IPS-18a (cell line): ENCODE measurements around the gene PAK6.

Experiments
- H3K27ac ChIP-seq: one replicate; pipeline ENCODE4 v1.5.1; 2013; ENCODE audit warnings: low read length
- H3K27me3 ChIP-seq: one replicate; pipeline ENCODE4 v1.6.1; 2013; ENCODE audit warnings: mild to moderate bottlenecking, low read length; ENCODE audit not compliant: control insufficient read depth, insufficient read depth
- H3K36me3 ChIP-seq: one replicate; pipeline ENCODE4 v1.6.1; 2013; ENCODE audit warnings: low read depth, low read length; ENCODE audit not compliant: control insufficient read depth
- H3K4me1 ChIP-seq: one replicate; pipeline ENCODE4 v1.6.1; 2013; ENCODE audit warnings: low read depth, low read length; ENCODE audit not compliant: control insufficient read depth
- H3K4me3 ChIP-seq: one replicate; pipeline ENCODE4 v1.5.1; 2013; ENCODE audit warnings: low read length
- H3K9ac ChIP-seq: one replicate; pipeline ENCODE4 v1.6.1; 2013; ENCODE audit warnings: mild to moderate bottlenecking, low read length, moderate library complexity
- H3K9me3 ChIP-seq: one replicate; pipeline ENCODE4 v1.6.1; 2013; ENCODE audit warnings: low read depth, low read length; ENCODE audit not compliant: control insufficient read depth

Gene PAK6

DNA sequence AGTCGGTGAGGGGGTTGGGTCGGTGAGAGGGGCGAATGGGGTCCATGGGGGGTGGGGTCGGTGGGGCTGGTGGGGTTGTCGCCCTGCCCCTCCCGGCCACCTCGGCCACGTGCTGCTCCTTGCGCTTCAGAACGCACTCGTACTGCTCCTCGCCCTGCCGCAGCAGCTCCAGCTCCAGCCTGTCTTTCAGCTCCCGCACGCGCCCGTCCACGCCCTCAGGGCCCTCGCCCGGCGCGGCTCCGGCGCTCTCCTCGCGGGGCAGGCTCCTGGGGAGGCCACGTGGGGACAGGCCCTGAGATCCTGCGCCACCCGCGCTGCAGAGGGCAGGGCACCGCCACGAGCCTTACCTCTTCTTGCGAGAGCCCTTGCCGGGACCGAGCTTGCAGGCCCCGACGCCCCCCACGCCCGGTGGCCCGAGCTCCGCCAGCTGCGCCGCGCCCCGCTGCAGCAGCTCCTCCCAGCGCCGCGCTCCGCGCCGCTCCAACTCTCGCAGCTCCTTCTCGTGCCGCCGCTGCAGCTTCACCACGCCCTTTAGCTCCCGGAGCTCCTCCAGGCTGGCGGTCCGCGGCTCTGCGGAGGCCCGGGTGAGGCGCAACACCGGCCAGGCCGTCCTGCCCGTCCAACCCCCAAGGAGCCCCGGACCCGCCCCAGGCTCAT lies 52.2 kb downstream of the PAK6 start:
- no peak overlapping the region for H3K27ac ChIP-seq
- H3K4me1 ChIP-seq, result peaks cover 13% of the 10 kb centered on the region
- peak overlapping the region; percentile 27 for H3K9ac ChIP-seq
- no peaks in the 10 kb centered on the region for H3K36me3 ChIP-seq
- H3K9me3 ChIP-seq, result no peaks in the 10 kb centered on the region
- peak overlapping the region; percentile 41 for H3K4me3 ChIP-seq
- H3K27me3 ChIP-seq, result peaks cover 52% of the 10 kb centered on the region

DNA sequence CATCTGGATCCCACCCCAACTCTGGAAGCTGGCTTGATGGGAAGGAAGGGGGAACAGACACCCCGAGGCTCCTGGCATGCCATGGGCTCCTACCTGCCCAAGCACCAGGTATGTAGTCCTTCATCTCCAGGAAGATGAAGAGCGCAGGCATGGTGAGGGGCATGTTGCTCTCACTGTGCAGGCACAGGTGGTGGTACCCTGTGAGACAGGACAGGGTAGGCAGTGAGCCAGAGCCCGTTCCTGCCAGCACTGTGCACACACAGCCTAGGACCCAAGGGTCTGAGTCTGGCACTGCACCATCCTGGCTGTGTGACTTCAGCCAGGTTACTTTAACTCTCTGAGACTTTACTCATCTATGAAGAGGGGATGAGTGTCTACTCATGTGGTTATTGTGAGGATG lies 53.4 kb downstream of the PAK6 start:
- H3K9me3 ChIP-seq, result no peaks in the 10 kb centered on the region
- peaks cover 11% of the 10 kb centered on the region for H3K4me1 ChIP-seq
- no peak overlapping the region for H3K9ac ChIP-seq
- peaks cover 49% of the 10 kb centered on the region for H3K27me3 ChIP-seq
- no peak overlapping the region for H3K27ac ChIP-seq
- no peak overlapping the region for H3K4me3 ChIP-seq
- H3K36me3 ChIP-seq, result no peaks in the 10 kb centered on the region

DNA sequence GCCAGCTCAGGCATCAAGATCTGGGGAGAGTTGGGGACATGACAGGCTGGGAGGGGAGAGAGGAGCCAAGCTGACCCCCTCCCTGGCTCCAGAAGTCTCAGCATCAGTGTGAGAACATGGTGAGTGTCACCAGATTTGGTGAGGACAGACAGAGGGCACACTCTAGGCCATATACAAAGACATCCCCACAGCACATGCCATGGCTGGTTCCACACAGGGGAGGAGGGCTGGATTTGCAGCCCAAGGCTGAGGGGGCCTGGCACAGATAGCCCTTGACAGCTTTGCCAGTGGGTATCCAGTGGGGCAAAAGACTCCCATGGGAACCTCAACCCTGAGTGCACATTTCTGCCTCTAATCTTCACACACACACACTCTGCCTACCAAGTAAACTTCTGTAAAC lies 54.1 kb downstream of the PAK6 start:
- peaks cover 11% of the 10 kb centered on the region for H3K4me1 ChIP-seq
- H3K9me3 ChIP-seq, result no peaks in the 10 kb centered on the region
- H3K36me3 ChIP-seq, result no peaks in the 10 kb centered on the region
- no peak overlapping the region for H3K4me3 ChIP-seq
- no peak overlapping the region for H3K27ac ChIP-seq
- no peak overlapping the region for H3K9ac ChIP-seq
- peaks cover 49% of the 10 kb centered on the region for H3K27me3 ChIP-seq

DNA sequence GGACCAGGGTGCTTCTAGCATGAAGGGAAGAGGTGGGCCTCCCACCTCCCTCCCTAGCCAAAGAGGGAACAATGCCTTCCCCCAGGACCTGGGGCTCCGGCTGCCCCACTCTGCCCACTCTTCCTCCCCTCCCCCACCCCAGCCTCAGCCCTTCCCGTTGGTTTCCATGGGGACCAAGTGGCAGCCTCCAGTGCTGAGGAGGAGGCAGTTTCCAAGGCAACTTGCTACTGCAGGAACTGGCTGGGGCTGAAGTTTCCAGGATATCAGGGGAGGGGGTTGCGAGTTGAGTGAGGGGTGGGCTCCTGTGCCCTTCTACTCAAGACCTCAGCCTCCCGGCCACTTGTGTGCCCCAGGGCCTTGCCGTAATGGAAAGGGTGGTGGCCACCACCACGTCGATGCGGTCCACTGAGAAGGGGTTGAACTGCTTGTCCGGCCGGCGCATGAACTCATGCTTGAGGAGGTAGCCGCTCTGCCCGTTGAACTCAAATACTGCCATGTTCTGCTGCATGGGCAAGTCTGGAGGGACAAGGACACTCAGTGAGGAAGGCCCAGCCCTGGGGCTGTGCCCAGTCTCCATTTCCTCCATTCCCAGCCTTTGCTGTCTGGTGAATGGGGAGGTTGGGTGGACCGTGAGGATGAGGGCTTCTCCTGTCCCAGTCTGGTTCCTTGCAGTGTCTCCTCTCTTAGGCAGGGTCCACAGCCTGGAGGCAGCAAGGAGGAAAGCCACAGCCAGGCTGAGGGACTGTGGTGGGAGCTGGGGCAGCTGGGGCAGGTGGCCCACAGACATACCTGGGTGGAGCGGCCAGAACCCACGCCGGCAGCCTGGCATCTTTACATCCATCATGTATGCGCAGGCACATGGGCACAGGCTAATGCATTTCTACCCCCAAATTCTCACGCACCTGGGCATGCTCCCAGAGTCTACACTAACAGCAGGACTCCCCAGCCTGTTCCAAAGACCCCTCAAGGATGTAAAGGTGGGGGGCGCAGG lies 55.3 kb downstream of the PAK6 start:
- Histone ChIP-seq H3K27ac (no peak overlapping the region), H3K4me3 (no peak overlapping the region), H3K9me3 (no peaks in the 10 kb centered on the region), H3K27me3 (peaks cover 42% of the 10 kb centered on the region), H3K36me3 (no peaks in the 10 kb centered on the region), H3K4me1 (peaks cover 11% of the 10 kb centered on the region), H3K9ac (no peak overlapping the region)

DNA sequence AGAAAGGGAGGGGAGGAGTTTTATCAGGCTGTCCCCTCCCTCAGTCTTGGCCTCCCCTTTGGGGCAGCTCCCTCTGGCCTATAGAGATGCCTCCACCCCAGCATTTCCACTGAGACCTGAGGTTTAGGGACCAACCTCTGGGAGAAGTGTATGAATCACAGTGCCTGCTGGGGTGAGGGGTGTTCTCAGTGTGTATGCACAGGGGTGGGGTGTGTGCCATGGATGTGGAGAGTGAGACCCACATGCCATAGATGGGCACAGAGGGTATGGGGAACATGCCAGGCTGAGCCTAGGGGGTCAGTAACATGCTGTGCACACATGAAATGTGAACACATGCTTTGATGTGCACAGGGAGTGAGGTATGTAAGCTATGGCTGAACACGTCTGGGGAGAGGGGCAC lies 56.4 kb downstream of the PAK6 start:
- peaks cover 8% of the 10 kb centered on the region for H3K4me1 ChIP-seq
- no peak overlapping the region for H3K27ac ChIP-seq
- no peak overlapping the region for H3K9ac ChIP-seq
- H3K9me3 ChIP-seq, result peaks cover 2% of the 10 kb centered on the region
- H3K27me3 ChIP-seq, result peaks cover 31% of the 10 kb centered on the region
- H3K36me3 ChIP-seq, result no peaks in the 10 kb centered on the region
- no peak overlapping the region for H3K4me3 ChIP-seq

DNA sequence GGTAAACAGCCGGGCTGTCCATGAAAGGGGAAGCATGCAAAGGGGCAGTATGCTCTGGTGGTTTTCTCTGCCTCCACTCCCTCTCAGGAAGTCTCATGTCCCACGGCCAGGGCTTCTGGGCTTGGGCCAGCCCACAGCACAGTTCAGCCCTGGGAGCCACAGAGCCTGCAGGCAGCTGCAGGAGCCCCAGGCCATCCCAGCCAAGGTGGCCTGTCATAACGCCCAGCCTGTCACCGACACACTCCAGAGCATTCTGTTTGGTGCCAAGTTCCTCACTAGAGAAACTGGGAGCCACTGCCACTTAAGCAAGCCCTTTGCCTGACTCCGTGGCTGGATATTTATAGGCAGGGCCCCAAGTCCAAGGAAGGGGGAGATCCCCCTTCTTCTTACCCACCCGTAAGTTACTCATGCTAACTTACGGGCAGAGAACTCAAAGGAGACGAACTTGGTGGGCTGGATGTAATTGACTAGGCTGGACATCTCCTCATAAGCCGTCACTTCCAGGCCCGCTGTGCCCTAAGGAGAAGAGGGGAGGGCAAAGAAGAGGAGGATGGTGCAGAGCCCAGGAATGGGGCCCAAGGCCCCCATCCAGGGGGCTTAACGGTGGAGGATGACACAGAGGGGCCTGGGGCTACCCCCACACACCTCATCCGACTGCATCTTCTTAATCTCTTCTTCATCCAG lies 57.2 kb downstream of the PAK6 start:
- Histone ChIP-seq H3K36me3 (no peaks in the 10 kb centered on the region), H3K4me1 (peaks cover 5% of the 10 kb centered on the region), H3K9ac (no peak overlapping the region), H3K27me3 (peaks cover 25% of the 10 kb centered on the region), H3K9me3 (peaks cover 4% of the 10 kb centered on the region), H3K4me3 (no peak overlapping the region), H3K27ac (no peak overlapping the region)

DNA sequence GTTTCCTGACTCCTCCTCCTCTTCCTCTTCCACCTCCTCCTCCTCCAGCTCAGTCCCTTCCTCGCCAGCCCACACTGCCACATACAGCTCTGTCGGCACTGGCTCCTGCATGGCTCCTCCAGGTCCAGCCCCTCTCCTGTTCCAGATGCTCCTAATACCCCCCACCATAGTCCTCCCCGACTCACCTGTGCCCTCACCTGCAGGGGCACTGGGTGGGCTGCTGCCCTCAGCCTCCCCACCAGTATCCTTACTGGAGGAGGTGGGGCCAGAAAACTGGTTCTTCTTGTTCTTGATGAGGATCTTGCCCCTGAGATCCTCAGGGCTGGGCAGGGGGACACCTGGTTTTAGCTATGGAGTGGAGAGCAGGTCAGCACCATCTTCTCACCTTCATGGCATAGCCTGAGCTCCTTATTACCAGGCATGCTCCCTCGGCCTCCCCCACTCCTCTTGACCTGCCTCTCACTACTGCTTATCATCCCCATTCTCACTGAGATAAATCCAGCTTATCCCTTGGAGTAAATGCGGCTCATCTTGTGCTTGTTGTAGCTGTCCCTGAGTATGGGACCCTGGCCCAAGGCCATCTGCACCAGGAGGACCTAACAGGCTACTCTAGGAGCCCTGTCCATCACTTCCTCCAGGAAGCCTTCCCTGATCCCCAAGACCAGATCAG lies 57.8 kb downstream of the PAK6 start:
- H3K4me1 ChIP-seq, result peaks cover 7% of the 10 kb centered on the region
- H3K36me3 ChIP-seq, result no peaks in the 10 kb centered on the region
- H3K4me3 ChIP-seq, result no peak overlapping the region
- H3K27me3 ChIP-seq, result peaks cover 18% of the 10 kb centered on the region
- H3K9ac ChIP-seq, result no peak overlapping the region
- H3K27ac ChIP-seq, result no peak overlapping the region
- peaks cover 4% of the 10 kb centered on the region for H3K9me3 ChIP-seq

DNA sequence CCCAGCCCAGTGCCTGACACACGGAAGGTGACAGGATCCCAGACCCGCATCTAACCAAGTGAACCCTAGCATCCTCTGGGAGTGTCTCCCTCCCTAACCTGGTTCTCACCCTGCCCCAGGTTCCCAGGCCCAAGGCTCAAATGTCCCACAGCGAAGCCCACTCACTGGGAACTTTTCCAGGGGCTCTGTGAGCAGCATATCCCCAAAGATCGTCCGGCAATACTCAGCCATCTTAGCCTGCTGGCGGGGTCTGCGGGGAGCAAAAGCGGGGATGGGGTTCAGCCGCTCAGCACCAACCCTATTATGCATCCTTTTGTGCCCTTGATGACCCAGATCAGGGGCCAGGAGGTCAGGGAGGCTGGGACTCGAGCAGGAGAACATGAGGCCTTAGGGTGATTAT lies 58.5 kb downstream of the PAK6 start:
- Histone ChIP-seq H3K4me1 (peaks cover 8% of the 10 kb centered on the region), H3K4me3 (no peak overlapping the region), H3K9ac (no peak overlapping the region), H3K27me3 (peaks cover 12% of the 10 kb centered on the region), H3K36me3 (no peaks in the 10 kb centered on the region), H3K27ac (no peak overlapping the region), H3K9me3 (peaks cover 4% of the 10 kb centered on the region)

DNA sequence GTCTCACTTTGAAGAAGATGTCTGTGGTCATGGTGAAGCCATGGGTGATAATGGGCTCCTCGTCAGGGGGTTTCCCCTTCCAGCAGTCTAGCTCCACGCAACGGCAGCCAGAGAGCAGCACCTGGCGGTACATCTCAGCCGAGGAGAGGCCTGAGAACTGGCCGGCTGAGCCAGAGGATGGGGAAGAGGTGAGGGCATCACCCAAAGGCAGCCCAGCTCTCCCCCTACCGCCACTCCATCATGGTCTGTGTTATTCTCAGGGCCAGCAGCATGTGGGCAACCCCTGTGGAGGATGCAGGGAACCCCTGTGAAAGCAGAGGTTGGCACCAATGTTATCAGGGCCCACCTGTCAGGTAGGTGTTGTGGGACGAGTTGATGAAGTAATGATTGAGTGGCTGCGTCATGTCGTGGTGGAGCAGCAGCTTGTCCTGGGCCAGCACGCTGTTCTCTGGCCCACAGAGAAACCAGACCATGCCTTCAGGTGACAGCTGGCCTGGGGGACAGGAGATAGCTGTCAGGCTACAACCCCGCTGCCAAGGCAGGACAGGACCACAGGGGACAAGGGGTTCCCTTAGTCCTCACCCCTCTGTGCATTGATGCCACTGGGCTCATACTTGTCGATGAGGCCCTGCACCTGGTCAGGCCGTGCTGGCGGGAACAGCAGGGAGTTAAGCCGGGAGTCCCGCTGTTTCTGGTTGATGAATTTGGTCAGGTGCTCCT lies 59.5 kb downstream of the PAK6 start:
- H3K4me3 ChIP-seq, result no peak overlapping the region
- peaks cover 8% of the 10 kb centered on the region for H3K4me1 ChIP-seq
- H3K27ac ChIP-seq, result no peak overlapping the region
- peaks cover 1% of the 10 kb centered on the region for H3K27me3 ChIP-seq
- peaks cover 4% of the 10 kb centered on the region for H3K9me3 ChIP-seq
- no peaks in the 10 kb centered on the region for H3K36me3 ChIP-seq
- H3K9ac ChIP-seq, result no peak overlapping the region

DNA sequence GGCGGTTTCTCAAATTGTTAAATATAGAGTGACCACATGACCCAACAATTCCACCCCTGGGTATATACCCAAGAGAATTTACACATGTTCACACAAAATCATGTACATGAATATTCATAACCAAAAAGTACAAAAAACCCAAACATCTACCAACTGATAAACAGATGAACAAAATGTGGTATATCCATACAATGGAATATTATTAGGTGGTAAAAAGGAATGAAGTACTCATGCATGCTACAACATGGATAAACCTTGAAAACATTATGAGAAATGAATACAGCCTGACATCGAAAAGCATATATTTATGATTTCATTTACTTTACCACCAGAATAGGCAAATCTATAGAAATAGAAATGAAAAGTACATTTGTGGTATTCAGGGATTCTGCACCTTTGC lies 61.5 kb downstream of the PAK6 start:
- H3K27ac ChIP-seq, result no peak overlapping the region
- no peaks in the 10 kb centered on the region for H3K36me3 ChIP-seq
- no peak overlapping the region for H3K9ac ChIP-seq
- H3K9me3 ChIP-seq, result peaks cover 4% of the 10 kb centered on the region
- no peaks in the 10 kb centered on the region for H3K27me3 ChIP-seq
- H3K4me1 ChIP-seq, result peaks cover 8% of the 10 kb centered on the region
- no peak overlapping the region for H3K4me3 ChIP-seq
